ENCODE measurements around the gene GRIK3. TPM values are rescaled to one million over a fixed set of nuclear protein-coding genes. Genes with fewer than 3 reads are reported as not detected.

Gene GRIK3
- total RNA-seq, 4 donors from 2014 or later, result 0.75 to 9.8 (median 1.2) TPM

DNA sequence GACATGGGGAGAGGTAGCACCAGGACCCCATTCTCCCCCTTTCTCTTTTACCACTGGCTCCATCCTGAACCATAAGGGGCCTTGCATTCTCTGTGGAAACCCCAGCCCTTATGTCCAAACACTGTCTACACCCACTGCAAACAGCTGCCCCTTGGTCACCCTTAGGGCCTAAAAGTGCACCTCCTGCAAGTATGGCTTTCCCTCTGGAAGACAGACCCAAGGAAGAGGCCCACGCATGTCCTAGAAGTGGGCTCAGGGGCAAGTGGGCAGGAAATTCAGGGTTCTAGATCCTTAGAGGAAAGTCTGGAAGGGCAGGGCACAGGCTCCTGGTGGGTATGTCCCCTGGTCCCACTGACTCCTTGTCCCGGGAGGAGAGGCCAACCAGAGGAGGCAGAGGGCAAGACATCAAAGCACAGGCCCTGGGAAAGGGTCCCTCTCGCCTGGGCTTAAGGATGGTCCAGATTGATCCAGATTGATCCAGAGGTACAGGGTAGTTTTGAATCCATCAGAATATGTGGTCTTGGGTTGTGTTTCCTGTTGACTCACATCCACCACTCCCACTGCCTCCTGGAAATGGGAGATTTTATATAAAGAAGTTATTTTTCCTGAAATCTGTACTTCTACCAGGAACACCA lies 150.9 kb downstream of the GRIK3 start:
- intact Hi-C loops (cut with DNase I; ENCODE audit: low total_unique reads), result no loop called here
- H3K27ac ChIP-seq, result no peak overlapping the region
- in situ Hi-C loops (cut with MboI; ENCODE audit: low pct_ligation_motif_present in 1 of 4, low pct_unique_long_range_greater_than_20kb in 1 of 4, low sequenced_read_pairs in 3 of 4), result no loop called here
- H3K27me3 ChIP-seq, result peaks cover 4% of the 10 kb centered on the region
- no peaks in the 10 kb centered on the region for H3K36me3 ChIP-seq
- H3K9me3 ChIP-seq, result no peaks in the 10 kb centered on the region
- DNase-seq, result no peak
- 83% methylated on average over 3 of the region's 3 CpGs; no CpG with 5 or more reads in 1 of the 2 donors for WGBS, 2 donors (ENCODE audit: low coverage in 1 of 2)
- H3K4me1 ChIP-seq, result no peaks in the 10 kb centered on the region
- TF ChIP-seq POLR2AphosphoS5 (IDR thresholded peaks at IDR 0.05) (no peak), EP300 (IDR thresholded peaks at IDR 0.05; ENCODE audit: low read depth) (no peak), POLR2A (IDR thresholded peaks at IDR 0.05) (no peak)
- TF ChIP-seq, protein P1, sequence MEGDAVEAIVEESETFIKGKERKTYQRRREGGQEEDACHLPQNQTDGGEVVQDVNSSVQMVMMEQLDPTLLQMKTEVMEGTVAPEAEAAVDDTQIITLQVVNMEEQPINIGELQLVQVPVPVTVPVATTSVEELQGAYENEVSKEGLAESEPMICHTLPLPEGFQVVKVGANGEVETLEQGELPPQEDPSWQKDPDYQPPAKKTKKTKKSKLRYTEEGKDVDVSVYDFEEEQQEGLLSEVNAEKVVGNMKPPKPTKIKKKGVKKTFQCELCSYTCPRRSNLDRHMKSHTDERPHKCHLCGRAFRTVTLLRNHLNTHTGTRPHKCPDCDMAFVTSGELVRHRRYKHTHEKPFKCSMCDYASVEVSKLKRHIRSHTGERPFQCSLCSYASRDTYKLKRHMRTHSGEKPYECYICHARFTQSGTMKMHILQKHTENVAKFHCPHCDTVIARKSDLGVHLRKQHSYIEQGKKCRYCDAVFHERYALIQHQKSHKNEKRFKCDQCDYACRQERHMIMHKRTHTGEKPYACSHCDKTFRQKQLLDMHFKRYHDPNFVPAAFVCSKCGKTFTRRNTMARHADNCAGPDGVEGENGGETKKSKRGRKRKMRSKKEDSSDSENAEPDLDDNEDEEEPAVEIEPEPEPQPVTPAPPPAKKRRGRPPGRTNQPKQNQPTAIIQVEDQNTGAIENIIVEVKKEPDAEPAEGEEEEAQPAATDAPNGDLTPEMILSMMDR (IDR thresholded peaks at IDR 0.05), result no peak
- no peak overlapping the region for H3K4me3 ChIP-seq

DNA sequence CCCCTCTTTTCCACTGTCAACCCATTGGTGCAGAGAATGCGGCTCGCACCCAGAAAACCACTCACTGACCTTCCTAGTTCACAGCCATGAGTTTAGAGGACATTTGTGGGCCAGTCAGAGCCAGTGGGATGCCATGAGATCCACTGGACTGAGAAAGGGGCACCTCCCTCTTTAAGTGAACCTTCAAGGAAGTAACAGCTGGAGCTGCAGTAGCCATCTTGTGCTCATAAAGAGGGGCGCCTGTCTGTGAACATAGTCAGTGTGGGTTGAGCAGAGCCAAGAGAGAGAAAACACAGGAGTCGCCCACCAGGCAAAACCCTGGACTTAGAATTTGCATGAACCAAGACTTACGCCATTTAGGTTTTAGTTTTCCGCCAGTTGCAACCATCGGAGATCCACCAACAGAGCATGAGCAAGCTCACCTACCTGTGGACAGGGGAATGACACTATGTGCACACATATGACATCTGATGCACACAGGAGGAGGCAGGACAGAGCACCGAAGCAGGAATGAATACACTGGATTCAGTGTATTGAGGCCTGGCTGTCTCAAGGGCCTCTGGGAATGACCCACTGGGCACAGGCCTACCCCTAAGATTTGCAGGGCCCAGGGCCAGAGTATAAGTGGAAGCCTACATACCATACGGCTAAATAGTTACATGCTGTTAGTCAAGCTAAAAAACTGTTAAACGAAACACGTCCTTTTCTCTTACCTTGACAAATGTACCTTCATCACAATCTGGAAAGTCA lies 151.6 kb downstream of the GRIK3 start:
- Histone ChIP-seq H3K27ac (no peak overlapping the region), H3K36me3 (no peaks in the 10 kb centered on the region), H3K4me1 (no peaks in the 10 kb centered on the region), H3K27me3 (peaks cover under 1% of the 10 kb centered on the region), H3K9me3 (no peaks in the 10 kb centered on the region), H3K4me3 (no peak overlapping the region)
- TF ChIP-seq POLR2A (IDR thresholded peaks at IDR 0.05) (no peak), POLR2AphosphoS5 (IDR thresholded peaks at IDR 0.05) (no peak)
- intact Hi-C loops (cut with DNase I; ENCODE audit: low total_unique reads), result no loop called here
- in situ Hi-C loops (cut with MboI; ENCODE audit: low pct_ligation_motif_present in 1 of 4, low pct_unique_long_range_greater_than_20kb in 1 of 4, low sequenced_read_pairs in 3 of 4), result no loop called here
- DNase-seq, result no peak
- WGBS, 2 donors (ENCODE audit: low coverage in 1 of 2), result 90 to 100% methylated on average over 4 to 11 of the region's 11 CpGs

DNA sequence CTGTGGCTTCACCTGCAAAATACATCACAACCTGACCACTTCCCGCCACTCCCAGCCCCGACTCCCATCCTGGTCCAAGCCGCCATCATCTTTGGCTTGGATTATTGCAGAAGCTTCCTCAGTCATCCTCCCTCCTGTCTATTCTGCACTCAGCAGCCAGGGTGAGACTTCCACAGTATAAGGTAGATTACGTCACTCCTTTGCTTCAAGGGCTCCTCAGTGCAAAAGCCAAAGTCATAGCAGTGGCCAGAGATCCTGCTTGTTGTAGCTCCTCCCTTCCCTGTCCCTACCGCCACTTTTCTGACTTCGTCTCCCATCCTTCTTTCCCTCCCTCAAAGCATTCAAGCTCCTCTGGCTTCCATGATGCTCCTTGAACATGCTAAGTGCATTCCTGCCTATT lies 152.8 kb downstream of the GRIK3 start:
- H3K27me3 ChIP-seq, result no peaks in the 10 kb centered on the region
- H3K4me1 ChIP-seq, result no peaks in the 10 kb centered on the region
- no peaks in the 10 kb centered on the region for H3K36me3 ChIP-seq
- no peaks in the 10 kb centered on the region for H3K9me3 ChIP-seq
- TF ChIP-seq POLR2AphosphoS5 (IDR thresholded peaks at IDR 0.05) (no peak), POLR2A (IDR thresholded peaks at IDR 0.05) (no peak)
- TF ChIP-seq, protein P1 (IDR thresholded peaks at IDR 0.05), result no peak
- no peak overlapping the region for H3K27ac ChIP-seq
- in situ Hi-C loops (cut with MboI; ENCODE audit: low pct_ligation_motif_present in 1 of 4, low pct_unique_long_range_greater_than_20kb in 1 of 4, low sequenced_read_pairs in 3 of 4), result no loop called here
- 88 to 94% methylated on average over 6 of the region's 6 CpGs for WGBS, 2 donors (ENCODE audit: low coverage in 1 of 2)
- DNase-seq, result no peak
- H3K4me3 ChIP-seq, result no peak overlapping the region
- intact Hi-C loops (cut with DNase I; ENCODE audit: low total_unique reads), result no loop called here

DNA sequence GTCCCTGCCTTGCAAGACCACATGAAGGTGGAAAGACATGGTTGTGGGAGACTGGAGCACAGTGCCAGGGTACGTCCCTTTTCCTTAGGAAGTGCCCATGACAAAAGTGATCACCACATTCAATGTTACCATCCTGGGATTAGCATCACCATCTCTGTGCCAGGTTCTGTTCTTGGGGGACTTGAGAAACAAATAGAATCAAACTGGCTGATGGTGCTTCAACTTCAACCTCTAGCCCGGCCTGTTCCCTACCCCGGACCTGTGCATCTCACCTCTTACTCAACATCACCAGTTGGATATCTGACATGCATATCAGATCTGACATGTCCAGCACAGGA lies 153.3 kb downstream of the GRIK3 start:
- no peaks in the 10 kb centered on the region for H3K4me1 ChIP-seq
- no peaks in the 10 kb centered on the region for H3K9me3 ChIP-seq
- intact Hi-C loops (cut with DNase I; ENCODE audit: low total_unique reads) (no loop called here), in situ Hi-C loops (cut with MboI; ENCODE audit: low pct_ligation_motif_present in 1 of 4, low pct_unique_long_range_greater_than_20kb in 1 of 4, low sequenced_read_pairs in 3 of 4) (no loop called here)
- H3K4me3 ChIP-seq, result no peak overlapping the region
- H3K27ac ChIP-seq, result no peak overlapping the region
- H3K36me3 ChIP-seq, result no peaks in the 10 kb centered on the region
- H3K27me3 ChIP-seq, result no peaks in the 10 kb centered on the region
- TF ChIP-seq POLR2A (IDR thresholded peaks at IDR 0.05), result no peak
- TF ChIP-seq, protein P1 (IDR thresholded peaks at IDR 0.05), result no peak
- no peak for TF ChIP-seq EP300 (IDR thresholded peaks at IDR 0.05; ENCODE audit: low read depth)
- no peak for TF ChIP-seq POLR2AphosphoS5 (IDR thresholded peaks at IDR 0.05)
- 85 to 88% methylated on average over 3 of the region's 3 CpGs for WGBS, 2 donors (ENCODE audit: low coverage in 1 of 2)
- DNase-seq, result no peak
